H1 (cell line): ENCODE results near the gene COLQ.

Experiments used
- CTCF ChIP-seq, 3 experiments: IDR thresholded peaks; 1 replicate in 2 of 3; 2 replicates in 1 of 3; pipeline versions ENCODE4 v1.5.1 to v1.6.1; 2011; ENCODE audit warnings: low read length in 3 of 3, mild to moderate bottlenecking in 3 of 3, inconsistent platforms in 2 of 3, low read depth in 1 of 3, moderate library complexity in 1 of 3; ENCODE audit not compliant: insufficient read depth in 1 of 3; ENCODE audit errors: control extremely low read depth in 1 of 3
- EP300 ChIP-seq, 2 experiments: IDR thresholded peaks; 1 replicate in 1 of 2; 2 replicates in 1 of 2; pipeline ENCODE4 v1.6.1; 2011 to 2012; ENCODE audit warnings: low read depth in 2 of 2, low read length in 2 of 2, mild to moderate bottlenecking in 2 of 2, borderline replicate concordance in 1 of 2, inconsistent platforms in 1 of 2, moderate library complexity in 1 of 2
- EZH2 ChIP-seq: fragments of 200-600 bp; sonication (generic); IDR thresholded peaks from 2 replicates; pipeline ENCODE4 v1.7.1; 2012; ENCODE audit warnings: low read depth, mild to moderate bottlenecking, moderate library complexity, low read length, inconsistent platforms; ENCODE audit not compliant: severe bottlenecking
- MAX ChIP-seq: IDR thresholded peaks from 2 replicates; pipeline ENCODE4 v1.6.1; 2012; ENCODE audit warnings: inconsistent platforms
- ZNF274 ChIP-seq: IDR thresholded peaks from 2 replicates; pipeline ENCODE4 v1.7.0; 2012; ENCODE audit warnings: low read length, borderline replicate concordance; ENCODE audit errors: extremely low read depth

- TF ChIP-seq ZNF274 (no peak), EP300 (IDR thresholded peaks at IDR 0.05; ENCODE audit: borderline replicate concordance in 1 of 2, low read depth in 2 of 2, low read length in 2 of 2) (no peak), CTCF (IDR thresholded peaks at IDR 0.05; ENCODE audit: control extremely low read depth in 1 of 3, insufficient read depth in 1 of 3, low read depth in 1 of 3, low read length in 3 of 3) (no peak), MAX (no peak), EZH2 (no peak)
Observed at GRCh38 chr3:15498431-15499214, 22.9 kb downstream of the COLQ start.
